ENCODE data around the gene MRLN.

- no peak for TF ChIP-seq CTCF (IDR thresholded peaks at IDR 0.05)
- TF ChIP-seq POLR2A (IDR thresholded peaks at IDR 0.05) = no peak
Observed at GRCh38 chr10:59745163-59745650, 8.0 kb downstream of the MRLN start.

Measured in lower leg skin (tissue), 3 donors.